Cardiac fibroblast (primary cell): ENCODE data around the gene PYDC1.

Source experiments
- DNase-seq, 2 donors: peaks; one replicate each; pipeline versions ENCODE4 v3.0.0 to v3.0.0-alpha.2; 2010; ENCODE audit warnings: low read depth in 2 of 2
- H3K4me3 ChIP-seq, 2 donors: replicated peaks in 1 of 2; 1 replicate in 1 of 2; 2 replicates in 1 of 2; pipeline ENCODE4 v1.5.1; 2011; ENCODE audit warnings: low read depth in 2 of 2, low read length in 2 of 2, mild to moderate bottlenecking in 2 of 2, moderate library complexity in 1 of 2
- TF ChIP-seq, protein P1 (sequence below): IDR thresholded peaks from one replicate; pipeline ENCODE4 v1.5.1; 2011; ENCODE audit warnings: low read depth, mild to moderate bottlenecking, low read length, inconsistent platforms

The PYDC1 gene

DNA sequence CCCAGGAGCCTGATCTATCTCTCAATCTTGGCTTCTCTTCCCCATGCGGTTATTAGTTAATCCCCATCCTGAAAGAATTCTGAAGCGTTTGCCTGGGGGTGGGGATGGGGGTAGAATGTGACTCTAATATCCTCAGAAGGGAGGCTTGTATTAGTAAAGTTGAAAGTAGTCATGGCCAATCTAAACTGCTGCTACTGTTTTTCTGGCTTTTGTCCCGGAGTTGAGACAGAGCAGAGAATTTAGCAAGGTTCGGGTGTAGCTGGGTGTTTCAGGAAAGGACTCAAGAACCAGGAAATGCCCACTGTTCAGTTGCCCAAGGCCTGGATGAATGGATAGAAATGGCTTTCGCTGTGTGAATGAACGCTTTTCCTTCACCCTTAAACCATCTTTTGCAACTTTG, 25.3 kb upstream of the PYDC1 start:
- H3K4me3 ChIP-seq: no peak overlapping the region
- DNase-seq: peak in 1 of 2 donors; percentile 40
- TF ChIP-seq, protein P1, sequence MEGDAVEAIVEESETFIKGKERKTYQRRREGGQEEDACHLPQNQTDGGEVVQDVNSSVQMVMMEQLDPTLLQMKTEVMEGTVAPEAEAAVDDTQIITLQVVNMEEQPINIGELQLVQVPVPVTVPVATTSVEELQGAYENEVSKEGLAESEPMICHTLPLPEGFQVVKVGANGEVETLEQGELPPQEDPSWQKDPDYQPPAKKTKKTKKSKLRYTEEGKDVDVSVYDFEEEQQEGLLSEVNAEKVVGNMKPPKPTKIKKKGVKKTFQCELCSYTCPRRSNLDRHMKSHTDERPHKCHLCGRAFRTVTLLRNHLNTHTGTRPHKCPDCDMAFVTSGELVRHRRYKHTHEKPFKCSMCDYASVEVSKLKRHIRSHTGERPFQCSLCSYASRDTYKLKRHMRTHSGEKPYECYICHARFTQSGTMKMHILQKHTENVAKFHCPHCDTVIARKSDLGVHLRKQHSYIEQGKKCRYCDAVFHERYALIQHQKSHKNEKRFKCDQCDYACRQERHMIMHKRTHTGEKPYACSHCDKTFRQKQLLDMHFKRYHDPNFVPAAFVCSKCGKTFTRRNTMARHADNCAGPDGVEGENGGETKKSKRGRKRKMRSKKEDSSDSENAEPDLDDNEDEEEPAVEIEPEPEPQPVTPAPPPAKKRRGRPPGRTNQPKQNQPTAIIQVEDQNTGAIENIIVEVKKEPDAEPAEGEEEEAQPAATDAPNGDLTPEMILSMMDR: no peak

DNA sequence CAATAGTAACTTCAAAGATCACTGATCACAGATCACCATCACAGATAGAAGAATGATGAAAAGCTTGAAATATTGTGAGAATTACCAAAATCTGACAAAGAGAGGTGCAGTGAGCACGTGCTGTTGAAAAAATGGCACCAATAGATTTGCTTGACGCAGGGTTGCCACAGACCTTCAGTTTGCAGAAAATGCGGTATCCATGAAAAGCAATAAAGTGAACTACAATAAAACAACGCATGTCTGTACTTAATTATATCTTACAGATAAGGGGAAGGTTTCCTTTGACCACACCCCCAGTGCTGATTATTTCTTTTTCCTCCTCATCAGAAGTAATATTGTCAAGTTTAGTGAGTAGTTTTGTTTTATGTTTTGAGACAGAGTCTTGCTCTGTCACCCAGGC, 21.1 kb upstream of the PYDC1 start:
- no peak overlapping the region for H3K4me3 ChIP-seq
- no peak for DNase-seq
- TF ChIP-seq, protein P1: no peak

DNA sequence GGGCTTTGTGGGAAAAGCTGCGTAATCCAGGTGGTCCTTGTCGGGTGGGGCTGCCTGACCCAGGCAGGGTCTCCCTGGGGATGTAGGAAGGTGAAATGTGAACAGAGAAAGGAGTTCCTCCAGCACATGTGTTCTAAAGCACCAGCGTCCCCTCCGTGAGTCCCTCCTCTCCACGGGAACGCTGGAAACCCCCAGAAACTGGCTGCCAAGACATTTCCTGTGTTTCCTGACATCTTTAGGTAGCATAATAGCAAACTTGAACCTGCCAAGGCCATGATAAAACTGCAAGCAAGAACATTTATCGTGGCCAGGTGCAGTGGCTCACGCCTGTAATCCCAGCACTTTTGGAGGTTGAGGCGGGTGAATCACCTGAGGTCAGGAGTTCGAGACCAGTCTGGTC, 12.6 kb upstream of the PYDC1 start:
- H3K4me3 ChIP-seq: no peak overlapping the region
- TF ChIP-seq, protein P1: no peak
- DNase-seq: no peak

DNA sequence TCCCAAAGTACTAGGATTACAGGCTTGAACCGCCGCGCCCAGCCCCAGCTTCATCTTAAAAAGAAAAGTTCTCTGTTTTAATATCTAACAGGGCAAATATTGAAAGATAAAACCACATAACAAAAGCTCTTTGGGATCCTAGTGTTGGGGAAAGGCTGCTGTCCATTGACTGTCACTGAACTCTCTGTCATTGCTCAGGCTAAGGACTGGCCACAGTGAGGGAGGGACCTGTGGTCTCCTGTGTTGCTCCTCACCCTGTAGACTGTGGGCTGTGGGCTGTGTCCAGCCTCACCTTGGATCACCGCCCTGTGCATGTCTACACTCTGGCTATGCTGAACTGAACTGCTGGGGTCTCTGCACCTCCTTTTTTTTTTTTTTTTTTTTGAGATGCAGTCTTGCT, 11.3 kb upstream of the PYDC1 start:
- no peak for DNase-seq
- no peak overlapping the region for H3K4me3 ChIP-seq
- TF ChIP-seq, protein P1: no peak

DNA sequence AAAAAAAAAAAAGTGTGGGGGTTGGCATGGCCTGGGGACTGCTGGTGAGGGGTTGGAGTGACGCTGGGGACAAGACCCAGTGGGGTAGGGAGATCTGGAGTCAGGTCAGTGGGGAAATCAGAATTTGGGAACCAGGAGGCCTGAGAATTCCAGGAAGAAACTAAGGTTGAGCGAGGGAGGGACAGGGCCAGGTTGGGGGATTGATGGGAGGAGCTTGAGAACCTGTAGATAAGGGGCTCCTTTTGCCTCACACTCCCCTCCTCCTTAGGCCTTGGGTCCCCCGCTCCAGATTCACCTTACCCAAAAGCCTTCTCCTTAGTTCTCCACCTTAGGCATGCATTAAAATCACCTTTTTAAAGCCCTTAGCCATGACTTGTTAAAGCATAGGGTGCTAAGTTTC, 8.3 kb upstream of the PYDC1 start:
- no peak for DNase-seq
- TF ChIP-seq, protein P1: no peak
- no peak overlapping the region for H3K4me3 ChIP-seq

DNA sequence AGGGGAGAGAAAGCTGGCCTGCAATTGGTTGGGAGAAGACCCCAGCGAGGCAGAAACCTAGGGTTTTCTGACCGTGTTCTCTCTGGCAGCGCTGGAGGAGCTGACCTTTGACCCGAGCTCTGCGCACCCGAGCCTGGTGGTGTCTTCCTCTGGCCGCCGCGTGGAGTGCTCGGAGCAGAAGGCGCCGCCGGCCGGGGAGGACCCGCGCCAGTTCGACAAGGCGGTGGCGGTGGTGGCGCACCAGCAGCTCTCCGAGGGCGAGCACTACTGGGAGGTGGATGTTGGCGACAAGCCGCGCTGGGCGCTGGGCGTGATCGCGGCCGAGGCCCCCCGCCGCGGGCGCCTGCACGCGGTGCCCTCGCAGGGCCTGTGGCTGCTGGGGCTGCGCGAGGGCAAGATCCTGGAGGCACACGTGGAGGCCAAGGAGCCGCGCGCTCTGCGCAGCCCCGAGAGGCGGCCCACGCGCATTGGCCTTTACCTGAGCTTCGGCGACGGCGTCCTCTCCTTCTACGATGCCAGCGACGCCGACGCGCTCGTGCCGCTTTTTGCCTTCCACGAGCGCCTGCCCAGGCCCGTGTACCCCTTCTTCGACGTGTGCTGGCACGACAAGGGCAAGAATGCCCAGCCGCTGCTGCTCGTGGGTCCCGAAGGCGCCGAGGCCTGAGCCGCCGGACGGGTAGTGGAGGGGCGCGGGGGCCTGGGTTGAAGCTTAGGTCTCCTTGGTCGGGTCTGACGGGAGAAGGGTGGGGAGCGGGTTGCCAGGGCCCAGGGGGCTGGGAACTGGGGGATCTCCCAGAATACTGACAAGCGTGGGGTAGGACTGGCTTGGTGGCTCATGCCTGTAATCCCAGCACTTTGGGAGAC, 7.4 kb upstream of the PYDC1 start:
- DNase-seq: no peak
- TF ChIP-seq, protein P1: no peak
- no peak overlapping the region for H3K4me3 ChIP-seq

DNA sequence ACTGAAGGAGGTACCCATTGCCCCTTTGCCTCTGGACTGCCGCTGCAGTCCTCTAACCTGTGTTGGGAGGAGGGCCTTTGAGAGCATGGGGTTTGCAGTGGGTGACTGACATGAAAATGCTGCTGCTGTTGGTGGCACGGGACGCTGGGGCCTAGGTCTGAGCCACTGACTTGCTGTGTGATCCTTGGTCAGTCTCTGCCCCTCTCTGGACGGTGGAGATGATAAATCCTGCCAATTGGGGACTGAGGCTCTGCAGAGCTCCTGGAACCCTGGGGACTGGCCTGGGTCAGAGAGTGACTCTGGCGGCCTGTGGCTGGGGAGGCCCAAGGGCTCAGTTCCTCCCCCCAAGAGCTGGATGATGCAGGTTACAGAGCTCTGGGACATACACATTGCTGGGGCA, 6.1 kb upstream of the PYDC1 start:
- TF ChIP-seq, protein P1: no peak
- H3K4me3 ChIP-seq: no peak overlapping the region
- DNase-seq: no peak
